ENCODE measurements around the gene ZNRF3.
"Not testable (repeated sequence)": the region's sequence is repeated elsewhere in the genome, so short reads cannot be mapped to it uniquely, and the experiment has no call there.

ZNRF3 gene

DNA sequence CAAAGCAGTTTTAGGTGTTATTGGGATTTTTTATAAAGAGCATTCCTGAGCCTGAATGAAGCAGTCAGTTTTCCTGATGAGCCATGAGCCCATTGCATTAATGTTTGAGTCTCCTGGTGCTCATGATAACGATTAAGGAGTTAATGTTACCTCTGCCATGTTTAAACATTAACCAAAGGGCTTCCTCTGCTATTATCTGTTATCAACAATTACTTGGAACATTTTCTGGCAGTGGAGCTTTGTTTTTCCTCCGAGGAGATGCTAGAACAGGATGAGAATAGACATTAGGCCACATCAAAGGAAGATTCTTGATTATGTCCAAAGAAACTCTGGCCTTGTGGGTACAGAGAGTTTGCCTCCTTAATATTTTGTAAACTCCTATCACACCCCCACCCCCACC is 49.9 kb downstream of the ZNRF3 start:
- no peak for DNase-seq (ENCODE audit: low read depth)

DNA sequence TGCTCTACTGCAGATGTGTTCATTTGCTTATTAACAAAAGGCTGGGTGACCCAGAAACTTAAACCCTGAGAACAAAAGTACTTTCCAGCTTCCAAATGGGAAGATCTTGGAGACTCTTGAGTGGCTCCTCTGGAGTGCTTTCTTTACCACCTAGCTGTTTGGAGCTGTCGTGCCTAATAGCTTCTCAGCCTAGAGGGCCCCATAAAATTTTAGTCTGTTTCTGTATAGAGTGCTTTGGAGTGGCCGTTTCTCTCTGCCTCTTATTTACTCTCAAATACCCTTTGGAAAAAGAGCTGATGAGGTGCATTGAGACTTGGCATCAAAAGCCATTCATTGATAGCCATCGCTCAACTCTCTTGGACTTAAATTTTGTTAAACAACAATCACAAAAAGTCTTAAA is 50.7 kb downstream of the ZNRF3 start:
- no peak for DNase-seq (ENCODE audit: low read depth)

DNA sequence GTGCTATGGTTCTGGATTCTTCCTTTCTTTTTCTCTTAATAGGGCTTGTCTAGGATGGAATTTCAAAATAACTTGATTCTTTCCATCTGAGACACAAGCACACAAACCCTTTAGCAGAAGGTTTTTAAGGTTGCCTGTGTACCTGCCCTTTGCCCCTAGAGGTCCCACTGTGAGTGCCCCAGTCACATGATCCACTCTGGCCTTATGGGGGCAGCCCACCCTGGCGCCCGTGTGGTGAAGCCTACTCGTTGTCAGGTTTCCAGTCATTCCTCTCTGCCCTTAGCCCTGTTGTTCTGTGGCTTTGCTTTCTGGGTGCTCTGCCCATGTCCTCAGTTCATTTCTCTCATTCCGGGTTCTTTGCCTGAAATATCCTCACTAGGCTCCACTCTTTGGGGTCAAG is 51.8 kb downstream of the ZNRF3 start:
- DNase-seq (ENCODE audit: low read depth) = no peak

DNA sequence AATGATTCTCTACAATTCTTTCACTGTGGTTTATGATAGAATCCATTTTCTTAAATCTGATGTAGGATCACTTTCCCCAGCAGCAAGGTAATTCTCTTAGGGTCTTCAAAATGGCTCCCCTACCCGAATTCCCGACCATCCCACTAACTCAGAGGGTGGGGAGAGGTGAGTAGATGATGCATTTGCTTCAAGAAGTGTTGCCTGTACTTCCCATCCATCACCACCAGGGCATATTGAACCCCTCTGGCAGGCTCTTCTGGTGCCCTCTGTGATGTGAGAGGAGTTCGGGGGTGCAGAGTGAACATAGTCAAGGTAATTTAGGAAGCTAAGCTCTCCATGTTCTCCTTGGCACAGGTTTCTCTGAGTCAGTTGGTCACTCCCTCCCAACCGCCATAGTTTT is 52.3 kb downstream of the ZNRF3 start:
- no peak for DNase-seq (ENCODE audit: low read depth)

DNA sequence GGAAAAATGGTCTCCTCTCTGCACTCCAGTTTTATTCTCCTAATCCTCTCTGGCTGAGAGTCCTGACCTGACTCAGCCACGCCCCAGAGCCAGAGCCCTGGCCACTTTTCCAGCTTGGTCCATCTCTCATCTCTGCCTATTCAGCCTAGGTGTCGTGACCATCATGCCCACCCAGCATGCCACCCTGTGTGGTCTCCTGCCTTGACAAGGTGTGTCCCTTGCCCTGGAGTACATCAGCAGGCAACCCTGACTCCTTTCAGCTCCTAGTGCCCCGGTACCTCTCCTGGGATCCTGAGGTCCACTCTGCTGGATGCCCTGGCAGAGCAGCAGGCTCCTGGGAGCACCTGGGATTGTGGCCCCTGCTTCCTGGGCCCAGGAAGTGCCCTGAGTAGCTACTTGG is 52.8 kb downstream of the ZNRF3 start:
- DNase-seq (ENCODE audit: low read depth) = no peak

DNA sequence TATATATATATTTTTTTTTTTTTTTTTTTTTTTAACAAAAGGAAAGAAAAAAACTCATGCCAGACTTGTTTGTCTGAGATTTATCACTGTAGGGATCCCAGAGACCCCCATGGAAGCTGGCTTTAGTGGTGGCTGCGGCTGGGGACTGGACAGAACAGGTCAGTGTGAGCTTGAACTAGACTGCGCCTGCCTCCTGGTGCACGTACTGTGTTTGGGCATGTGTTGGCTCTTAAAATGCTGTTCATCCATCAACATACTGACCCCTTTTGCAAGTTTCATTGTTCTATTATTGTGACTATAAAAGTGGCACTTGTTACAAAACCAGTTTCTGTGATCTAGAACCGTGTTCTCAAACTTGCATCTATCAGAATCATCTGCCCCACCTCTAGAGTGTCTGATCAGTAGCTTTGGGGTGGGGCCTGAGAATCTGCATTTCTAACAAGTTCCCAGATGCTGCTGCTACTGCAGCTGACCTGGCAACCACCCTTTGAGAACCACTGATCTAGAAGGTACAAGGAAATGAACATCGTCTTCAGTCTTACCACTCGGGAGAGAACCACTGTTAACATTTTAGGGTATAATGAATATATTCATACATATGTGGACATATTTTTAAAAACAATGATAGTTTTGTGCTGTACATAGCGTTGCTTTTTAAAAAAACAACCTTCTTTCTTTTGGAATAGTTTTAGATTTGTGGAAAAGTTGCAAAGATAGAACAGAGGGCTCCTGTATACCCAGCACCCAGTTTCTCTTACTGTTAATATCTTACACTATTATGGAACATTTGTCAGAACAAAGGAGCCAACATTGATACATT is 54.0 kb downstream of the ZNRF3 start:
- DNase-seq (ENCODE audit: low read depth) = no peak

DNA sequence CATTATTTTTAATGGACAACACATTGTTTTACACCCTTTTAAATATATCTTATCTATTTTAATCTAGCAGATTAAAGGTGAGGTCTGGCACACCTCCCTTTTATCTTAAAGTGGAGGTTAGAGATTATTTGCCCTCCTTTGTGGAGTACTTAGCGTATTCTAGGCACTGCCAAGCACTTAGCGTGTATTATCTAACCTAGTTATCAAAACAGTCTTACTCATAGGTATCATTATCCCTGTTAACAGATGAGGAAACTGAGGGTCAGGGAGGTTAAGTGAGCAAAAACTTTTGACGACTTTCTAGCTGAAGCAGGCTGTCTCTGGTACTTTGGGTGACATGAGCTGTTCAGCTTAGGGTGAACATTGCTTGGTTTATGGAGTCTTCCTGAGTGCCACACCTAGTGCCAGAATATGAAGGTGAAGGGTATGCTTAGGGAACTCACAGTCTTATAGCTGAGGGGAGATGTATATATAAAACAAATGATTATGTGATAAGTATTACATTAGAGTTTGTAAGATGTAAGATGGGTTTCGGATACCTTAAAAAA is 55.0 kb downstream of the ZNRF3 start:
- no peak for DNase-seq (ENCODE audit: low read depth)

DNA sequence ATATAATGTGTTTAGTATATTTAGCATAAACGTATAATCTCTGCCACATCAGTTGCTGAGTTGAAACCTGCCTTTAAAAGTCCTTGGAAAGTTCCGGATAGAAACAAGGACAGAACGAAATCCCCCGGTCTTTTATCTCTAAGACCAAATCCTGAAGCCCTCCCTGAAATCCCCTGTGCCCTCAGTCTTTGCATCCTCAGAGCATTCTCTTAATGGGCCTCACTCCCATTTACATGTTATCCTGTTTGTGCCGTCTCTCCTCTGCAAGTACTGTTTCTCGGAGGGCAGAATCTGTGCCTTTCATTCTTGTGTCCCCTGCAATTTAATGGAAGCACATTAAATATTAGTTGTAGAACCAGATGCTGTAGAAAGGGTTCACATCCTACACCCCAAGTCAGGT is 56.0 kb downstream of the ZNRF3 start:
- no peak for DNase-seq (ENCODE audit: low read depth)

DNA sequence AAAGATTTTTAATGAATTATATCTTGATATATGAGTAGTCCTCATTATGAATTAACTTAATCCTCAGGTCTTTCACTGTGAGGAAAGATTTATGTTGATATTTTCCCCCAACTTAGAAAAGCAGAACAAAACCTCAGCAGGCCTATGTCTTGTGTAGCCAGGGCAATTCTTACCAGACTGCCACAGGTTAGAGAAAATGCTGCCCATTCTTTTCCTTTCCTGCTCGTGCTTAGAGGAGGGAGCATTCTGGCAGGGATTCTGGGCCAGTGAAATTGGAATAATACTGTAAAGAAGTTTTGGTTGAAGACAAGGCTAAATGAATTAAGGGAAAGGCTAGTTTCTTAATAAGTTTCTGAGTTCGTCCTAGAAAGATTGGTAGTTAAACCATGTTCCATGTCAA is 56.6 kb downstream of the ZNRF3 start:
- no peak for DNase-seq (ENCODE audit: low read depth)

DNA sequence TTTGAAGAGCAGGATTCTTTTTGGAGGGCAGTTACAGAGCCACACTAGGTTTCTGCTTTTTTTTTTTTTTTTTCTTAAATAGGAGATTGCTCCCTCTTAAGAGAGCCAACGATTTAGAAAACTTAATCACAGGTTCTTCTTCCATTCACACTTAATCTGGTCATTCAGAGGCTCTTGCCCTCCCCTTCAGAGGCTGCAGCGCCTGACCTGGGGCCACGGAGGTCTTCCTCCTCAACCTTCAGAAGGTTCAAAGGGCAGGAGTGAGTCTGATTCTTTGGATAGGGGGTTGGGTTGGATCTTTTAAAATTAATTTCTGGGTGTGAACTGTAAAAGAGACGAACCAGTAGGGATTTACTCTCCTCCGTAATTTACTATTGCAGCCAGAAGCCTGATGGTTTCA is 57.1 kb downstream of the ZNRF3 start:
- no peak for DNase-seq (ENCODE audit: low read depth)

DNA sequence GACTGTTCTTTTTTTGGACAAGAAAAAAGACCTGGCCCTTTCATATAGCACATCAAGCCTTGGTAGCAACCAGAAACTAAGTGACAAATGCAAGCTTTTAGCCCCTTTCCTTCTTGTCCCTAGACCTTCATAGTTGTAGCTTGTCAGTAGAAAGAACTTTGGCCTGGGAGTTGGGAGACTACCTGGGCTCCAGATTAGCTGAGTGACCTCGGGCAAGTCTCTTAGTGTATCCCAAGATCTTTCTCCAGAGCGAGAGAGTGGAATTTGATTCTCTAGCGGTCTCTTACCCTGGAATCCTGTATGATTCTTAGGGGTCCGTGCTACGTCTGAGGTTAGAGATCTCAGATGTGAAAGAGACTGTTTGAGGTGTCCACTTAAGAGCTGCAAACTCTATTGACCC is 59.0 kb downstream of the ZNRF3 start:
- no peak for DNase-seq (ENCODE audit: low read depth)

DNA sequence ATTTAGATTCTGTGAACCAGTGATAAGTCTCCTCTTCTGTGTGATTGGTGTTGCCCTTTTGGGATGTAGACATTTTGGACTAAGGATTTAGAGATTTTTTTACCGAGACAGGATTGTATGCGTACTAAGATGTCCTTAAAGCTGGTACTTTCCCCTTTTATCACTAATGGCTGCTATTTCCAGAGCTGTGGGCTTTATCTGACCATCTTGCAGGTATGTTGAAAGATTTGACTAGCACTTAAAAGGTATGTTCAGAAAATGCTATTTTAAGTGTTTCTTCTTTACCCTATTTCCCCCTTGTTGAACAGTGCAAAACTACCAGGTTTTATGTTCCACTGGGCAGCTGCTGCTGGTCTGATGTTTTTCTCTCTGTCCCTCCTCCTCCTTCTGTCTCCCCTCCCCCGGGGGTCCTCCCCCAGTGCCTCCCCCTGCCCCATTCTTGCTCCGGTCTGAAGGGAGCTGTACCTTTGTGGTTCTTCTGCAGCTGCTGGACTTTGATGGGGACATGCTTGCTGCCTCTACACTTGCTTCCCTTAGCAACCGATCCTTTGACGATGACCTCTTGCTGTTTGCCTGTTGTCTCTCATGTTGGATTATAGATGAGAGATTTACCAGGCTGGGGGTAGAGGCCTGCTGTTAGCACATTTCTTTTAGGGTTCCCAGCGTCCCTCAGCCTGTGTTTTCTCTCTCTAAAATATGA is 59.6 kb downstream of the ZNRF3 start:
- no peak for DNase-seq (ENCODE audit: low read depth)

DNA sequence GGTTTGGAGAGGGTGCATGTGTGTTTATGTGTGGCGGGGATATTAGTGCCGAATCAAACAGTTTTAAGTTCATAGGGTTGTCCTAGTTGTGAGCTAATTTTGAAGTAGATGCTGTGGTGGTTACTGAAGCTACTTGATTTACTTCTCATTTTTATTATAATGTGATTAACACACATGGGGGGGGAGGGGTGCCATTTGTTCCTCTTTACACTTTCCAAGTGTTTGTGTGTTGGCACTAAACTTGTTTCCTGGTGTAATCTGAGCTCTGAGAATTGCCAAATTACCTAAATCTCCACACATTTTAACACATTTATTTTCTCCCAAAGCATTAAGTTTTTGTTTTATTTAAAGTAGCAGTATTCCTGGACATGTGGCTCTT is 60.1 kb downstream of the ZNRF3 start:
- no peak for DNase-seq (ENCODE audit: low read depth)

DNA sequence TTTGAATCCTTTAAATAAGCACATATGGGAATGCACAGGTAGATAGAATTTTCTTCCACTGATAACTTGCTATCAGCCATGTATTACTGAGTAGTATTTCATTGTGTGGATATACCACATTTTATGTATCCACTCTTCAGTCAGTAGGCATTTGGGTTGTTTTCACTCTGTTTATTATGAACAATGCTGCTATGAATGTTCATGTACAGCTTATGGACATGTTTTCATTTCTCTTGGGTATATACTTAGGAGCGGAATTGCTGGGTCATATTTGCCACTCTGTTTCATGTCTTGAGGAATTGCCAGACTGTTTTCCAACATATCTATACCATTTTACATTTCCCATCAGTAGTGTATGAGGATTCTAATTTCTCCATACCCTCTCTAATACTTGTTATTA is 63.8 kb downstream of the ZNRF3 start:
- no peak for DNase-seq (ENCODE audit: low read depth)

DNA sequence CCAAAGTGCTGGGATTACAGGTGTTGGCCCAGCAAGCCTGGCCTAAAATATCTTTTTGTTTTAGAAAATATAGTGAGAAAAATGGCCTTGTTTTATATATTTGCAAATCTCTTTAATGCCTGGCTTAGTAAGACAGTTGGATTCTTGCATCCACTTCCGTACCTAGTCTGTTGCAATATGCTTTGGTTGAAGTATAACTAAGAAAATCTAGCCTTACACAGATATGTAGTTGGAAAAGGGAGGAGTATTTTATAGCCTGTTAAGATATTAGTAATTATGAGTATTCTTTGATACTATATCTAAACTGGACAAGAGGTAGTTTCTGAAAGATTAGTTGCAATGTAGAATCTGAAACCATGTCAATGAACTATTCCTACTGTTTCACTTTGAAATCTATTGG is 65.1 kb downstream of the ZNRF3 start:
- no peak for DNase-seq (ENCODE audit: low read depth)

DNA sequence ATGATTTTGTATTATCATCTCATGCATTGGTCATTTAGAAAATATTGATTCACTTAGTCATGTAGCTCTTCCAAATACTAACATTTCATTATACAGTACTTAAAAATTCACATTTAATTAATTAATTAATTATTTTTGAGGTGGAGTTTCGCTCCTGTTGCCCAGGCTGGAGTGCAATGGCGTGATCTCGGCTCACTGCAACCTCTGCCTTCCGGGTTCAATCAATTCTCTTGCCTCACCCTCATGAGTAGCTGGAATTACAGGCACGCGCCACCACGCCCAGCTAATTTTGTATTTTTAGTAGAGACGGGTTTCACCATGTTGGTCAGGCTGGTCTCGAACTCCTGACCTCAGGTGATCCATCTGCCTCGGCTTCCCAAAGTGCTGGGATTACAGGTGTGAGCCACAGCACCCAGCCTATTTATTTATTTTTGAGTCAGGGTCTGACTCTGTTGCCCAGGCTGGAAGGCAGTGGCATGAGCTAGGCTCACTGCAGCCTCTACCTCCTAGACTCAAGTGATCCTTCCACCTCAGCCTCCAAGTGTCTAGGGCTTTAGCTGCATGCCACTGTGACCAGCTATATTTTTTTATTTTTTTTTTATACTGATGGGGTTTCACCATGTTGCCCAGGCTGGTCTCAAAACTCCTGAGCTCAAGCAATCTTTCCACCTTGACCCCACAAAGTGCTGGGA is 65.6 kb downstream of the ZNRF3 start:
- not testable (repeated sequence) for DNase-seq (ENCODE audit: low read depth)

DNA sequence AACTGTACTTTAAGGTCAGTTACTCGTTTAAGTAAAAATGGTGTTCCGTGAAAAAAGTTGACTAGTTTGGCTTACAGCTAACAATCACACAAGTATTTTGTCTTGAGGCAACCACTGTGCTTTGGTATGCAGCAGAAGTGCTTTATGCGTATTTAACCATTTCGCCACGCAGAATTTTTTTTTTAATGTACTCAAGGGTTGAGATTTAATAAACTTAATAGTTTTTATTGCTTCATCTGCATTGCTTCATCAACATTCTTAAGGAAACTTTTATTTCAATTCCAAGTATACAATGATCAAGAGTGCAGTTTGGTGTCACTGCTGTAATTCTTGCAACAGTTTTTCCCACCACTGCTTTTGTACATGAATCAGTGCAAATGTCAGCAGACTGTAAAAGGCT is 66.4 kb downstream of the ZNRF3 start:
- no peak for DNase-seq (ENCODE audit: low read depth)

DNA sequence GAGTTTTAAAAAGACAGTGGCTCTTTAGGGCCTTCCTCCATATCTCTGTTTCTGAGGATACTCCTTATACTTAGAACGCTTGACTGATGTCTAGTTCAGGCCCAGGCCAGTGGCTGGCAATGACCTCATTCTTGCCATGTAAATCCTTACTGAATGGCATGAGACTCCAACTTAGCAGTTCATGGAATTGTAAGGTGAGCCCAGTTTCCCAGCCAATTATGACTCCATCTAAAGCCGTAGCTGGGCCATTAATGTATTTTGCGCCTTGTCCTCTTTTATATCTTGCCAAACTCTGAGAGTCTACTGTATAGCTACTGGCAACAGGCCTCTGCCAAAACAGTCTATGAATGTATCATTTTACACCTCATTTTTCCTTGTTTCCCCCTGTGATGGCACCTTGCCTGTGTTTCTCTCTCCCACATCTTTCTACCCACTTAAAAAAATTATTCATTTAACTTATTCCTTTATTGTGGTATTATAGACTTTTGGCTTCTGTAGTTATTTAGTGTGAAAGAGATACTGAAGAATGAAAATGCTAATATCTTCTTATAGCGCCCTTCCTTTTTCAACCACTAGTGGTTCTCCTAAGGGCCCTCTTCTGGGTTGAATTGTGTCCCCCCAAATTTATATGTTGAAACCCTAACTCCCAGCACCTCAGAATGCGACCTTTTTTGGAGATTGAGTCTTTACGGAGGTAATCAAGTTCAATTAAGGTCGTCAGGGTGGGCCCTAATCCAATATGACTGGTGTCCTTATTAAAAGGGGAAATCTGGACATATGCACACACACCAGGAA is 67.4 kb downstream of the ZNRF3 start:
- DNase-seq (ENCODE audit: low read depth) = no peak

DNA sequence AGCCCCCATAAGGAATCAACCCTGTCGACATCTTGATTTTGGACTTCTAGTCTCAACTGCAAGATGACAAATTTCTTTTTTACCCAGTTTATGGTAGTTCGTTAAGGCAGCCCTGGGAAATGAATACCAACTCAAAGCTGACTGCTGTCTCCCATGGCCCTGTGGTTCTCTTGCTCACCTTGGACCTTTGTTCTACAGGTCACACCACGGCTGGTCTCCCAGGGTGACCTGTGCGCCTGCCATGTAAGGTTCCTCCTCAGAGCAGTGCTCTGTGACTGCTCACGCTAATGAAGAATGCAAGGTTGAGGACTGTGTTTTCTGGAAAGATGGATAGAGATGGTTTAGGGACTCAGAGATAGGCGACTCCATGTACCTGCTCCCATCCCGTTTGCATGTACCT is 68.2 kb downstream of the ZNRF3 start:
- DNase-seq (ENCODE audit: low read depth) = no peak

DNA sequence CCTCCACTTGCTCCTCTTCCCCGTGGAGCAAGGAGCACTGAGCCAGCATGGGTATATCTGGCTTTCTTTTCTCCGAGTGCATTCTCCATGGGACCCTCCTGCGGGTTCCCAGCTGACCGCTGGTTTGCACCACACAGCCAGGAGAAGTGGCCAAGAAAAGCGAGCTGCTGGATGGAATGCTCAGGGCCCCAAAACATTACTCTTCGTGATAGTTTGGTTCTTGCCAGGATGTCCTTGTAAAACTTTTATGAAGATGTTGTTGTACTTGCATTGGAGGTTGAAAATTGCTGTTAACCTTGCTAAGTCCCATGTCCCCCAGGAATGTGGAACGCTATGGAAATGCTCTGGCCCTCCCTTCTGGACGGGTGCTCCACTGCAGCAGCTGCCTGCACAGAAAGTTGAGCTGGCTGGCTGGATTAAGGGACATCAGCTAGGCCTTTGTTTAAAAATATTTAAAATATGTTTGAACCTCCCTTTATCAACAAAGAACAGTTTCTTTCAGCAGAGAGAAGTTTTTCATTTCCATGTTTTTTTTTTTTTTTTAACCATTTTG is 68.7 kb downstream of the ZNRF3 start:
- DNase-seq (ENCODE audit: low read depth) = no peak

DNA sequence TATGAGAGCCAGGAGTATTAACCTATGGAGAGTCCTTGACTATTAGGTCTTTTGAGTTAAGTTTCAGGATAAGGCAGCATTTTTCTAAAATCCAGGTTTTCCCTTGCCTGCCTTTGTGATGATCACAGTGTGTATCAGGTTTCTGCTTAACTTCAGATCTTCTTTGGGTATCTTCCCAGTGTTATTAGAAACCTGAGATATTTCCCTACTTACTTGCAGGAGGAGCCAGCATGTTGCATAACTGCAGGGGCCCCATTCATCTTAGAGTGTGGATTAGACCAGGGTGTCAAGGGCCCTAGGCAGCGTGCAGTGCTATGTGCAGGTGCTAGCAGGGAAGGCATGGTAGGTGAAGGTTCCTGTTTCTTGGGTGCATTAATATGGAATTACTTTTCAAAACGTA is 69.5 kb downstream of the ZNRF3 start:
- no peak for DNase-seq (ENCODE audit: low read depth)

DNA sequence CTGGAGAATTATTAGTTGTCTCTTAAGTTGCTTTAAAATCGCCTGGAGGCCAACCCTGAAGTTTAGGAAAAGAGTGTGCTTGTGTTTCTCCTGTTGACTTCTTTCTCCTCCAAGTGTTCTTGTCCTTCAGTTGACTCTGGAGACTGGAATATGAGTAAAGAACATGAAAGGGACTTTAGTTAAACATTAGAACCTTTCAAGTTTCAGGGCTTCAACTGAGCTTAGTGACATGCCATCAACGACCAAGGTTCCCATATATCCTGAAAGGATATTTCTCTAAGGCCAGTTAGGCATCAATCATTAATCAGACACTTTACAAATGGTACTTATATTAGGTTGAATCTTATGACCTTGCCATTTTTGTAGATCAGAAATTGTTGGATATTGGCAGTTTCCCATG is 70.0 kb downstream of the ZNRF3 start:
- no peak for DNase-seq (ENCODE audit: low read depth)

Data from GM04503 (cell line).